Chondrocyte (in vitro differentiated cells): ENCODE results near the gene ATP11A. TPM values are rescaled to one million over a fixed set of nuclear protein-coding genes. Genes with fewer than 3 reads are reported as not detected.

ENCODE experiments used
- DNase-seq: peaks from one replicate; pipeline ENCODE4 v3.0.0; 2021; ENCODE audit warnings: mixed read lengths, low spot score
- H3K27ac Mint-ChIP-seq: one replicate; pipeline ENCODE4 v1.8.0; 2021; ENCODE audit warnings: mild to moderate bottlenecking, moderate library complexity, mixed read lengths; ENCODE audit not compliant: unreplicated experiment
- H3K27me3 Mint-ChIP-seq: 2 replicates; pipeline ENCODE4 v1.8.0; 2021; ENCODE audit warnings: low read depth, mixed read lengths
- H3K36me3 Mint-ChIP-seq: 2 replicates; pipeline ENCODE4 v1.8.0; 2021; ENCODE audit warnings: low read depth, mixed read lengths
- H3K4me1 Mint-ChIP-seq: 2 replicates; pipeline ENCODE4 v1.8.0; 2021; ENCODE audit warnings: low read depth, mild to moderate bottlenecking, mixed read lengths
- H3K4me3 Mint-ChIP-seq: one replicate; pipeline ENCODE4 v1.8.0; 2021; ENCODE audit warnings: mild to moderate bottlenecking, moderate library complexity, mixed read lengths; ENCODE audit not compliant: unreplicated experiment
- H3K9me3 Mint-ChIP-seq: 2 replicates; pipeline ENCODE4 v1.8.0; 2021; ENCODE audit warnings: low read depth, mixed read lengths
- CTCF ChIP-seq: fragments of 200-600 bp; sonication (generic); IDR thresholded peaks from 2 replicates; pipeline ENCODE4 v1.5.0; 2021; ENCODE audit warnings: antibody characterized with exemption, mild to moderate bottlenecking, moderate library complexity
- total RNA-seq: library from RNA; stranded (reverse); gene quantifications from 3 replicates; pipeline ENCODE4 v1.2.1, GENCODE V29; 2021

The ATP11A gene
- total RNA-seq, 1 donor from 2014 or later: 13.1 TPM

- no peak for DNase-seq
- no peaks in the 10 kb centered on the region for H3K27me3 Mint-ChIP-seq
- H3K4me3 Mint-ChIP-seq: no peak overlapping the region
- peaks cover 11% of the 10 kb centered on the region for H3K9me3 Mint-ChIP-seq
- TF ChIP-seq CTCF: no peak
- H3K27ac Mint-ChIP-seq: no peak overlapping the region
- peaks cover 6% of the 10 kb centered on the region for H3K36me3 Mint-ChIP-seq
- peaks cover 21% of the 10 kb centered on the region for H3K4me1 Mint-ChIP-seq
Measured at GRCh38 chr13:112845511-112846144, 155.8 kb downstream of the ATP11A start.

GRCh38 chr13:112846411-112847115, 156.7 kb downstream of the ATP11A start:
- Mint-ChIP-seq H3K4me3 (no peak overlapping the region), H3K9me3 (peaks cover 11% of the 10 kb centered on the region), H3K4me1 (peaks cover 21% of the 10 kb centered on the region), H3K27ac (no peak overlapping the region), H3K36me3 (peaks cover 12% of the 10 kb centered on the region), H3K27me3 (no peaks in the 10 kb centered on the region)
- no peak for DNase-seq
- TF ChIP-seq CTCF: no peak

GRCh38 chr13:112849500-112849899, 159.7 kb downstream of the ATP11A start:
- no peak for TF ChIP-seq CTCF
- Mint-ChIP-seq H3K4me1 (peaks cover 5% of the 10 kb centered on the region), H3K36me3 (peaks cover 15% of the 10 kb centered on the region), H3K4me3 (no peak overlapping the region), H3K27me3 (no peaks in the 10 kb centered on the region), H3K9me3 (peaks cover 11% of the 10 kb centered on the region), H3K27ac (no peak overlapping the region)
- no peak for DNase-seq

- no peak for TF ChIP-seq CTCF
- Mint-ChIP-seq H3K4me1 (peaks cover 5% of the 10 kb centered on the region), H3K27me3 (no peaks in the 10 kb centered on the region), H3K27ac (no peak overlapping the region), H3K4me3 (no peak overlapping the region), H3K9me3 (peaks cover 11% of the 10 kb centered on the region), H3K36me3 (peaks cover 18% of the 10 kb centered on the region)
- no peak for DNase-seq
Measured at GRCh38 chr13:112850273-112850672, 160.4 kb downstream of the ATP11A start.

- Mint-ChIP-seq H3K4me3 (no peak overlapping the region), H3K27ac (no peak overlapping the region), H3K4me1 (peaks cover 5% of the 10 kb centered on the region), H3K36me3 (peaks cover 19% of the 10 kb centered on the region), H3K9me3 (peaks cover 11% of the 10 kb centered on the region), H3K27me3 (no peaks in the 10 kb centered on the region)
- DNase-seq: peak; percentile 40
- TF ChIP-seq CTCF: no peak
Measured at GRCh38 chr13:112851107-112852038, 161.5 kb downstream of the ATP11A start.
